ENCODE results near the gene PEX5L.
"Not testable (repeated sequence)": the region's sequence is repeated elsewhere in the genome, so short reads cannot be mapped to it uniquely, and the experiment has no call there.

The PEX5L gene

DNA sequence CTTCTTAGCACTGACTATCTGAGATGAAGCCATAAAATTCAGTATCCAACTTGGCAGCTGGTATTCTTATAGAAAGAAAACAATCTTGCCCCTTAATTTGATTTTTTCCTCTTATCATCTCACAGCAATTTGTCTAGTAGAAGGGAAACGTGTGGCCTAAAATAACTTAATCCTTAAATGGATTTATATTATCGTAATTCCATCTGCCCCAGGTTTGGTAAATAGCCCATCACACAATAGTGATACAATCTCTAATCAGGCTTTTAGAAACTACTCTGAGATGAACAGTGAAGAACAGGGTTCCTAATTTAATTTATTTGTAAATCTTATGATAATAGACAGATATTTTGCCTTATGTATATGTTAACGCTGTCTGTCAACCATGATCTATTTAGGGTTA is 24.8 kb downstream of the PEX5L start:
- no peak for DNase-seq (ENCODE audit: low read depth in 1 of 2, low spot score in 1 of 2)

DNA sequence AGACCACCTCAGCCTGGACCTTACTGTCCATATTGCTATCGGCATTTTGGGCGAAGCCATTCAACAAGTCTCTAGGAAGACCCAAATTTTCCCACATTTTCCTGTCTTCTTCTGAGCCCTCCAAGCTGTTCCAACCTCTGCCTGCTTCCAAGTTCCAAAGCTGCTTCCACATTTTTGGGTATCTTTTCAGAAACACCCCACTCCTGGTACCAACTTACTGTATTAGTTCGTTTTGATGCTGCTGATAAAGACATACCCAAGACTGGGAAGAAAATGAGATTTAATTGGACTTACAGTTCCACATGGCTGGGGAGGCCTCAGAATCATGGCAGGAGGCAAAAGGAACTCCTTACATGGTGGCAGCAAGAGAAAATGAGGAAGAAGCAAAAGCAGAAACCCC is 28.4 kb downstream of the PEX5L start:
- DNase-seq (ENCODE audit: low read depth in 1 of 2, low spot score in 1 of 2), result not testable (repeated sequence)

DNA sequence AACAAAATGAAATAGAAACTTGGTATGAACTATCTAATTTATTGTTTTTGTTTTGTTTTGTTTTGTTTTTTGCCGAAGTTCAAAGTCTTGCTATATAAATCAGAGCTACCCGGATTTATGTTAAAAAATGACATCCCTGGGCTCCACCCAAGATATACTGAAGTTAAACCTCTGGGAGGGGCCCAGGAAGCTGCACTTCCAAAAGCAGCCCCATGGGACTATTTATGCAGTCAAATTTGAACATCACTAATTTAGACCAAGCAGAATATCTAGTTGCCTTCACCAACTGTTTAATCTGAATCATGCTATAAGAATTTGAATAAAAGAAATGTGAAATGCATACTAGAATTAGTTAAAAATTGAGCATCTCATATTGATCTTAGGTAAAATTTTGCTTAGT is 32.2 kb downstream of the PEX5L start:
- DNase-seq (ENCODE audit: low read depth in 1 of 2, low spot score in 1 of 2), result no peak

DNA sequence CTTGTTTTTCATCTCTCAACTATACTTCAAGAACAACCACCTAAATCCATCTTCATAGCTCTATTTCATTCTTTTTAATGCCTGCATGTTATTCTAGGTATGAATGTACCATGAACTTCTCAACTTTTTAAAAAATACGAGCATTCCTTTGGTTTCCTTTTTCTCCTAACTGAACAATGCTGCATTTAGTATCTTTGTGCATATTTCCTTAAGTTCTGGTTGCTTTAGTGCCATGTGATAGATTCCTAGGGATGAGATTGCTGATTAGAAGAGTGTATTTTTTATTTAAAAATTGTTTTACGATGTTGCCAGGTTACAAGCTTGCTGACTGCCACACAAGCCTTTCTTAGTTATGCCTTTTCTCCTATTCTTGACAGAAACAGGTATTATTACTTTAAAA is 34.7 kb downstream of the PEX5L start:
- DNase-seq (ENCODE audit: low read depth in 1 of 2, low spot score in 1 of 2), result no peak

DNA sequence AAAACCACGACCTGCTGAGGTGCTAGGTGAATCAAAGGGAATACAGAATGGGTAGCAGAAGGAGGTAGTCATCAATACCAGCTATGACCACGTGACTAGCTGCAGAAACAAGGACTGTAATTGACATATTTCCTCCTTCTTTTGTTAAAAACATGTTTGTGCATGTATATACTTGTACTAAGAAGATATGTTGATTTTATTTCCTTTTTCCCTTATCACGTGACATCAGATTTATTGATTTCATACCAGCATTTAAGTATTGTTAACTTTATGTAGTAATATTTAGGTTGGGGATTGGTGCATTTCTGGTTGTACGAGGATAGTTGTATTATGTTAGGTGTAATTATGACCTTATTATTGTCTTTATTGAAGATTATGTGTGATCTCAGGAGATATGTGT is 36.2 kb downstream of the PEX5L start:
- no peak for DNase-seq (ENCODE audit: low read depth in 1 of 2, low spot score in 1 of 2)

DNA sequence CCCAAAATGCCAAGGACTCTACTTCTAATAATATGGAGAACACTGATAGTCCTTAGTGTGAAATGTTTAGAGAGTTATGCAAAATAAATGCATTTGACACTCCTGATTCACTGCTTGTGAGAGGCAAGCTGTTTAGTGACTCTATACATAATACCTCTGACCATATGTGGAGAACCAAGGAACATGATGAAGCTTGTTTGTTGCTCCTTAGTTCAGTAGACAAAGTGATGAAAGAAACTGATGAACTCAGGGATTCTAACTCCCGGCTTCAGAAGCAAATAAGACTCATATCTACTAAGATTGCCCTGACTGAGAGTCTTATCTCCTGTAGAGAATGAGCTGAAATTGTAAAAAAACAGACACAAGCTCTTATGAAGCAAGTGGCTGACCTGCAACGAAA is 41.3 kb downstream of the PEX5L start:
- DNase-seq (ENCODE audit: low read depth in 1 of 2, low spot score in 1 of 2), result no peak

DNA sequence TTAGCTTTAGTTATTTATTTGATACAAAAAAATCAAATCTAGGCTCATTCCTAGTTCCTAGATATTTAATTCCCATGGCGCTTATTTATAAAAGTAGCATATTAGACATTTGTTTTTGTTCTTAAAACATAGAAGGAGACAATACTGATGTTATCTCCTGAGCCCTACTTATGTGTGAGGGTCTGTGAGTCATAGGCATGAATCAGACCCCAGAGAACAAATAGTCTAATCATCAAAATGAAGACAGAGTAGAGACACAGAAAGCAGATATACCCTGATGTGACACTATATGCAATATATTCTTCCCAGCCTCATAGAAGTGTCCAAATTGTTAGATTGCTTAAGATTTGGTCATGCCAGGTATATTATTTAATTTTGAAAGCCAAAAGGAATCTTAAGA is 44.9 kb downstream of the PEX5L start:
- no peak for DNase-seq (ENCODE audit: low read depth in 1 of 2, low spot score in 1 of 2)

DNA sequence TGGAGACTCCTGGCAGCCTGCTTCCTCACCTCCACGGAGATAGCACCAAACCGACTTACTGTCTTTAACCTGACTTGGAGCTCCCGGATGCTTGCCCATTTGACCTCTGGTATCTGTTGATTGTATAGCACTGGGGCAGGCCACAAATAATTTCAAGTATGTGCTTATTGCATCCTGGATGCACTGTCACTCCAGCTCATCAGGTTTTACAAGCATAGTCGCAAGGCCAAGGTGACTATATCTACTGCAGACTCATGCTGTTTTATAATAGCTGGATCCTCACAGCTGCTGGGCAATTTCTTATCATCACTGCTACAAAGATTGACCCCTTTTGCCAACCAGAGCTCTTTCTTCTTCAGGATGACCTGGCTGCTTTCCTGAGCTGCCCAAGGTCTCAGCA is 45.6 kb downstream of the PEX5L start:
- DNase-seq (ENCODE audit: low read depth in 1 of 2, low spot score in 1 of 2), result no peak

DNA sequence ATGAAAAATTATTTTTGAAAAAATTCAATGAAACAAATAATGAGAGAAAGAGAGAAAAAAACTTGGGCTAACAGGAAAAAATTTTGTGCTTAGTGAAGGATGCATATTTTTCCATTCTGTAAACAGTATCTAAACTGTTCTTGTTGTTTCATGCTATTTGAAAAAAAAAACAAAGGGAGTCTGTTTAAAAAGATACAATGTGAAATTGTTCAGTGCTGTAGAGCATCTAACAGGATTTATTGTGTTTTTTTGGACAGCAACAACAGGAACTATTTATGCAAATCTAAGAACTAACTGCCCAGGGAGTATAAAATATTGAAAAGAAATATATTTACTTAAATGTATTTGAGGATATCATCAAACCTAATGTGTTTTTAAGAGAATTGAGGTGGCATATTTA is 55.1 kb downstream of the PEX5L start:
- DNase-seq (ENCODE audit: low read depth in 1 of 2, low spot score in 1 of 2), result no peak

DNA sequence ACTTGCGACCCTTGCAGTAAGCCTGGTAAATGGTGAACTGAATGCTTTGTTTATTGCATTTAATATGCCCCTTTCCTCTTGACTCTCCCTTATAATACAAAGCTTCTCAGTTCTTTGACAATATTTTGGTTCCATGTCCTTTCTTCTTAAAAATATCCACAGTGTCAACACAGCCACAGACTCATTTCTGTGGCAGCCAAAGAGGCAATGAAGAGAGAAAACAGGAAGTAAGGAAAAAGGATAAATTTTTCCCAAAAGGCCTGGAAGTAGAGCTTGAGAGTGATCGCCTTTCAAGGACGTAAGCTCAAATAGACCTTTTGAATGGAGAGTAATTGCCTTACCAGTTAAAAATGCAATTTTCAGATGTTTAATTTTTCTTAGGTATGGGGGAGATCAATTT is 59.4 kb downstream of the PEX5L start:
- no peak for DNase-seq (ENCODE audit: low read depth in 1 of 2, low spot score in 1 of 2)

DNA sequence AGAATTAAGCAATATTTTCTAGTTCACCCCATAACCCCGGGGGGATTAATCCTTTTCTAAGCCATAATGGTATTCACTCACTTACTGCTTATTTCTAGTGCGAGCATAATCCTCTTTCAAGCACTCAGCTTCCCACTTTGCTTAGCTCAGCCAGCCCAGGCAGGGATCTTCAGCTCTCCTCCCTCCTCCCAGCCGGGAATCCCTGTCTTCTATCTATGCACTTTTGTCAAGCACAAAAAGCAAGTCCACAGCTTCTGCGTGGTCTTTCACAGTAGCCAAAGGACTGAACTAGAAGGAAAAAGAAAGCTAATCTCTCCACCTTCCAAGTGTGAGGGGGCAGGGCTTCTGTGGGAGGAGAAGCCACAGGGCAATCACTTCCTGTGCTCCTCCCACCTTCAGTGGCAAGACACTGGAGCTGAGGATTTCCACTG is 62.8 kb downstream of the PEX5L start:
- DNase-seq (ENCODE audit: low read depth in 1 of 2, low spot score in 1 of 2), result no peak

DNA sequence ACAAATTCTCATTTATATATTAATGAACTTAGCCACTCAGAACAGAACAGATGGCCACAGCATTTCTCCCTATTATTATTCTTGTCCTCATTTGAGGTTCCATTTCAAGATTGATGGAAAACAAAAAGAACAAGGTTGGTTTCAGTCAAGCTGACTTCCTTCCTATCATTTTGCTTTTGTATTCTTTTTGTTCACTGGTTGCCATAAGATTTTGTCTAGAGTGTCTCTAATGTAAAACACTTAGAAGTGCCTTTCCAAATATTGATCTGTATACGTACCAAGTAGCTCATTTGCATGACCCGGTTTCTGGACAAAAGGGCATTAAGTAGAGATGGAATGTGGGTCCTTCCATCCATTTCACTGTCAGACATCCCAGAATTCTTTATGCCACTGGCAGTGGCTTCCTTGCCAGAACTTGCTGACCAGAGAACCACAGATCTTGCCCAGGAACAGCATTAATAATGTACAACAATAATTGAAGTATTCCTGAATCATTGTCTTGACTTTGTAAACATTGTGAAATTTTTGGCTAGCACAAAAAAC is 63.8 kb downstream of the PEX5L start:
- no peak for DNase-seq (ENCODE audit: low read depth in 1 of 2, low spot score in 1 of 2)

DNA sequence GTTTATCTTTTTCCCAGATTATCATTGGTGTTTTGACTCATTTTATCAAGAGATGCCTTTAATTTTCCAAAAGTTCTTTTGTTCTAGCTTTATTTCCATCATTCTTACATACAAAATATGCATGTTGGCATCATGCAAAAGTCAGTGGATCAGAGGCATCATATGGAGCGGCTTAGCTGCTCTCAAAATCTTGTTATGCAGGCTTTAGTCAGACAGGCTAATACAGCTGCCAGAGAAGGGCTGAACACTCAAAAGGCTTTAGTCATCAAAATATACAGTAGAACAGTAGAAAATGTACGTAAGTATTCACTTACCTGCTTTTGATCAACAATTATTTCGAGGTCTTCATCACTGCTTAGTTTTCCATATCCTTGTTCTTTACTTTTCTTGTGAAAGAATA is 65.5 kb downstream of the PEX5L start:
- DNase-seq (ENCODE audit: low read depth in 1 of 2, low spot score in 1 of 2), result no peak

DNA sequence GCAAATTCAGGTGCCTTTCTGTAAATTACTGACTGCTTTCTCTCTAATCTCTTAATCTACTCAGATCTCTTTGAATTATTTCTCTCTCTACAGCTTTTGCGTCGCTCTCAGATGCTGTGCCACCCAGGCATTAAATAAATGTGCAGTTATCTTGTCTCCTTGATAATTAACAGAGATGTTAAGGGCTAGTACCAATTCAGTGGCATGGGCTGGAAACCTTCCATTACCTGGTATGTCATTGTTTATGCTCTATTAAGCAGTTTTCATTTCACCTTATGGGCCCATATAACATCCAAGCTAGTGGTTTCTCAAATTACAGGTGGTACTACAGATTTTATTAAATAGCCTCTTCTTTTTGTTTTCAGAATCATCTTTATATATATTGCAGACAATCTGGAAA is 66.0 kb downstream of the PEX5L start:
- no peak for DNase-seq (ENCODE audit: low read depth in 1 of 2, low spot score in 1 of 2)

DNA sequence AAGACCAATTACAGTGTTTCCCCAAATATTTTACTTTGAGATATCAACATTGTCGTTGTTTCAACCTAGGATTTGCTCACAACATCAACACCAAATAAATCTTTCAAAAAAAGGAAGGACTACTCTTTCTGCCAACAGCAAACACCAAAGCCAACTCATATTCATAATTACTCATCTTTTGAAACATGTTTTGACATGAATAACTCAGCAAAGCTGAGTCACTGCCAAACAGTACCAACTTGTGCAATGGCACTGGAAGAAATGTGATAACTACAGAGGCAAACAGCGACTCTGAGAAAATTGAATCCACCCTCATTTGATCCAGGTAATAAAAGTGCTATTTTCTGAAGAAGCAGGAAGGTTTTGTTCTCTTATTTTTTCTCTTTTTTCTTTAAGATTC is 67.2 kb downstream of the PEX5L start:
- DNase-seq (ENCODE audit: low read depth in 1 of 2, low spot score in 1 of 2), result no peak

DNA sequence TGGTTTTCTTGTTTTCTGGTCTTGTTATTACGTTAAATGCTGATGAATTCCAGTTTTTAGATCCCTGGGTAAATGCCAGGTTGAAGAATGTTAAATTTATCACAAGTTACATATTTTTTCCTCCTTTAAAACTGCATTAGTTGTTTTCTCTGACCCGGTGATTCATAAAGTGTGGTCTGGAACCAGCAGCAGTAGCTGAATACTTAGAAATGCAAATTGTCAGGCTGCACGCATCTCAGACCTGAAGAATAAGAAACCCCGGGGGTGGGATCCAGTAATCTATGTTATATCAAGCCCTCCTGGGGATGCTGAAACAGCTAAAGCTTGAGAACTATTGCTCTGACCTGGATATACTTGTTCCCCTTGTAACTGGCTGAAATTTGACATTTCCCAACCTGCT is 69.1 kb downstream of the PEX5L start:
- no peak for DNase-seq (ENCODE audit: low read depth in 1 of 2, low spot score in 1 of 2)

DNA sequence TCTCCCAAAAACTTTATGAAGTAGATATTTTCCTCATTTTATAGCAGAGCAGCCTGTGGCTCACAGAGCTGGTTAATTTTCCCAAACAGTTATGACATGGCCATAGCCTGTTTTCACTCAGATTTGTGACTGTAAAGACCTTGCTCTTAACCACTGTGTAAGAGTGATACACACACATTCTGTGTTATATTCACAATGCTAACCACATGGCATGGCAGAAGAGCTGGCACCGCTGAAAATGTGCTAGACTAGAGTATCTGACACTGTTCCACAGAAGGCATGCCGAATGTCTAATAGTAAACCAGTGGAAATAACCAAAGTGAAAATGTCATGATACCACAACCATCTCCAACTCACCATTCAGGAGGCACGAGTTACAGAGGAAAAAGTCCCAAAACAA is 71.8 kb downstream of the PEX5L start:
- DNase-seq (ENCODE audit: low read depth in 1 of 2, low spot score in 1 of 2), result no peak

DNA sequence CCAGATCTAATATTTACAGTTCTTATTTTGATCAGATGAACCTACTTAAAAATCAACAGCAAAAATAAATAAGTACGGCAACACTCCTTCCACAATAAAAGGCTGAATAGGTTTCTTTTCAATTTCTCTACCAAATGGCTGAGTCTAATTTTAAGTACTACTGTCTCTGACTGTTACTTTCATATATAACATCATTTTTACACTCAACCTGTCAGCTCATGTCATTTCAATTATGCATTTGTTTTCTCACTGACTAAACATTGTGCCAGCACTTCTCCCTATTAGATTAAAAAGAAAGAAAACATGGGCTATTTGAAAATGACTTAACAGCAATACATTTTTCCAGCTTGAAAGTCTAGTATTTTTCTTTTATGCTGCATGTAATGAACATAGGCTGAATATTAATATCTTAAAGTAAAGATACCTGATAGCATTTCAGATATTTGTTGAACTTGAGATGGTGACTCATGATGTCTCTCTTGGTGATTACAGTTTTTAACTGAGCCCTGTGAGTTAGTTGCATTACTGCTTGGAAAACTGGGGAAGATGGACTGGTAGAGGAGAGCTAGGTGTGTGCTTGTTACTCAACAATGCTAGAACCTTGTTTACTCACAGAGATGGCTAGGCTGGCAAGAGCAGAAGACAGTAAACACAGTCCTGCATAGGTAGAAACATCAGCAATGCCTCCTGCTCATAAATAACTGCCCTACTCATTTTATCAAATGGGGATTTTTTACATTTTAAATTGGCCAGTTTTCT is 73.9 kb downstream of the PEX5L start:
- DNase-seq (ENCODE audit: low read depth in 1 of 2, low spot score in 1 of 2), result no peak

DNA sequence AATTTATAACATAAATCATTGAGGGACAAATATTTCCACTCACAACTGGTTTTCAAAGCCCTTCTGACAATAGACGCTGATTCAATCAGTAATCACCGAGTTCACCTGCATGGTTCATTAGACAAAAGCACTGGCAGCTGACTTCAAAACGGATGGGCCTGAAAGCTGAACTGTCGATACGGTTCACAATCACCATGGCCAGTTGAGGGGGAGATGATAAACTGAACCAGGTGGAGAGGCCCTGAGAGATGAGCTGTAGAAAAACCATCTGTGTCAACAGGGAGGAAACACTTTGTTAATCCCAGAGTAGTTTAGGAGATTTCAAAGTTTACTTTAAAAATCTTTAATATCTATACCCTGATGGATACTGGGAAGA is 75.0 kb downstream of the PEX5L start:
- no peak for DNase-seq (ENCODE audit: low read depth in 1 of 2, low spot score in 1 of 2)

DNA sequence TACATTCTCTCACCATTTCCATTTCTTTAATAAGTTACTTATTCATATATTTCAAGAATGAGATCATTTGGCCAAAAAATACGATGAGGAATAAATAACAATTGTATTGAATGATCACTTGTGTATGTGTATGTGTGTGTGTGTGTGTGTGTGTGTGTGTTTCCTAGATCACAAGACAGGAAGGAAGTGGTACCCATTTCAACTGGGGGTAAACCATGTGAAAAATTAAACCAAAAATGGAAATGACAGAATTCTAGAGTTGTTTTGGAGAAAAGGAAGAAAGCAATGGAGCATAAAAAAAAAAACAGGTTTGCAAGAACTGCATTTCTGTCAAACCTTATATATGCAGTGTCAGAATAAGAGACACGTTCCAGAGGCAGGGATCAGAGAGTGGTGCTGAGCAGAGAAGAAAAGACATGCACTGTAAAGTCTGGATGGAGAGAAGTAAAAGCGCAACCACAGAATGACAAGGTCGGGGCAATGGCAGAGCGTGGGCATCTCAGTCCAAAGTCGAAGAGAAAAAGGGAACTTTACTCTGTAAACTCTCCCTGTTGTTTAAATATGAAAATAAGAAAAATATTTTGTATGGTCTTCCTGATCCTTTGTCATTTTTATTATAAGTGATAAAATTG is 75.5 kb downstream of the PEX5L start:
- no peak for DNase-seq (ENCODE audit: low read depth in 1 of 2, low spot score in 1 of 2)

DNA sequence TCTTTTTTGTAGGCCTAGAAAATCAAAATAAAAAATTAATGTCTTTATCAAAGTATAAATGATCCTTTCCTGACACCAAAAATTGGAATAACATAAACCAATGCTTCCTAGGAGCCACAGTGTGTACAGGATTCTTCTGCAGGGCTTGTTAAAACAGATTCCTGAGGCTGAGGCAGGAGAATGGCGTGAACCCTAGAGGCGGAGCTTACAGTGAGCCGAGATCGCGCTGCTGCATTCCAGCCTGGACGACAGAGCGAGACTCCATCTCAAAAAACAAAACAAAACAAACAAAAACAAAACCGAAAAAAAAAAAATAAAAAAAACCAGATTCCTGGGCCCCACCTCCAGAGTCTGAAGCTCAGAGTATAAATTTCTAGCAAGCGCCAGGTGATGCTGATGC is 78.0 kb downstream of the PEX5L start:
- no peak for DNase-seq (ENCODE audit: low read depth in 1 of 2, low spot score in 1 of 2)

DNA sequence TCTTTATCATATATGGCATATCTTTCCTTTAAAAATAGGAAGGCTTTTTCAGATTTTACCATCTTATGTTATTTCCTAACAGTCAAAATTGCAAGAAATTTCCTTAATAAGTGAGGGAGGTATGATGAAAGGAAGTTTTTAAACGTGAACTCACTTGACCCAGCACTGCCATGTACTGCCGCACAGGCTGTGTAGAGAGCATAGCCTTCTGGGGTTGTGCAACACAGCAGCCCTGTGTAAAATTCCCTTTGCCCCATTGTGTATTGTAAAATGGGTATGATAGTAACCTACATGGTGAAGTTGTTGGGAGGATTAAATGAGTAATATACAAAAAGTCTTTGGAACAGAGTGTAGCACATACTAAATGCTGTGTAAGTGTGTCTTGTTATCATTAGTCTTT is 78.6 kb downstream of the PEX5L start:
- no peak for DNase-seq (ENCODE audit: low read depth in 1 of 2, low spot score in 1 of 2)

DNA sequence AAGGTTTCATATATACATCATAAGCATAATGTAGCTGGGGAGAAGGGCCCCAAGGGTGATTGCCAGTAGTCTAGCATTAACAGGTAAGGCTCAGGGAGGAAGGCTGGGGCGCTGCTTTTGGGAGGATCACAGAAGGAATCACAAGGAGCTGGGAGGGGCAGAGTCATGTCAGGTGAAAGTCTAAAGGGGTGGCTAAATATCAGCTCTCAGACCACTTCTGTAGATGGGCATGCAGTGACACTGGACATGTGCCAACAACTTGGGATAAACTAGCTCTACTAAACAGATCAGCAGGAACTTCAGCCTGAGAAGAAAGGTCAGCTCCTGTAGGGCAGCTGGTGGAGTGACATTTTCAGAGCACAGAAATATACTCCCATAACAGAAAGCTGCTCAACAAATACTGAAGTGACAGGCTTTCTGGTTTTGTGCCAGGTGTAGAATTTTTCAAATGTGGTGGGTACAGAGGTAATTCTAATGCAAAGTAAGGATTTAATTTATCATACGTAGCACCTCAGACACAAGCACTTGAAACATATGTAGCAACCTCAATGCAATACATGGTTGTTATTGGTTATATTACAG is 79.4 kb downstream of the PEX5L start:
- DNase-seq (ENCODE audit: low read depth in 1 of 2, low spot score in 1 of 2), result no peak

Data from stimulated activated CD4-positive, alpha-beta T cell treated with anti-CD3 and anti-CD28 coated beads, Interleukin-15, amount 100 ng/mL, for 1 hour (primary cell).